ENCODE results near the gene OR4F6.

OR4F6 gene

DNA sequence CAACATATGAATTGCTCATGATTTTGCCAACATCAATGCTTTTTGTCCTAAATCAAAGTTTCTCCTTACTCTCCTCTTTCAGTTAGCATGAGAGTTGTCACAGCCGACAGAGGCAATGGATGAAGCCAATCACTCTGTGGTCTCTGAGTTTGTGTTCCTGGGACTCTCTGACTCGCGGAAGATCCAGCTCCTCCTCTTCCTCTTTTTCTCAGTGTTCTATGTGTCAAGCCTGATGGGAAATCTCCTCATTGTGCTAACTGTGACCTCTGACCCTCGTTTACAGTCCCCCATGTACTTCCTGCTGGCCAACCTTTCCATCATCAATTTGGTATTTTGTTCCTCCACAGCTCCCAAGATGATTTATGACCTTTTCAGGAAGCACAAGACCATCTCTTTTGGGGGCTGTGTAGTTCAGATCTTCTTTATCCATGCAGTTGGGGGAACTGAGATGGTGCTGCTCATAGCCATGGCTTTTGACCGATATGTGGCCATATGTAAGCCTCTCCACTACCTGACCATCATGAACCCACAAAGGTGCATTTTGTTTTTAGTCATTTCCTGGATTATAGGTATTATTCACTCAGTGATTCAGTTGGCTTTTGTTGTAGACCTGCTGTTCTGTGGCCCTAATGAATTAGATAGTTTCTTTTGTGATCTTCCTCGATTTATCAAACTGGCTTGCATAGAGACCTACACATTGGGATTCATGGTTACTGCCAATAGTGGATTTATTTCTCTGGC, 2.5 kb downstream of the OR4F6 start:
- no peak for DNase-seq

DNA sequence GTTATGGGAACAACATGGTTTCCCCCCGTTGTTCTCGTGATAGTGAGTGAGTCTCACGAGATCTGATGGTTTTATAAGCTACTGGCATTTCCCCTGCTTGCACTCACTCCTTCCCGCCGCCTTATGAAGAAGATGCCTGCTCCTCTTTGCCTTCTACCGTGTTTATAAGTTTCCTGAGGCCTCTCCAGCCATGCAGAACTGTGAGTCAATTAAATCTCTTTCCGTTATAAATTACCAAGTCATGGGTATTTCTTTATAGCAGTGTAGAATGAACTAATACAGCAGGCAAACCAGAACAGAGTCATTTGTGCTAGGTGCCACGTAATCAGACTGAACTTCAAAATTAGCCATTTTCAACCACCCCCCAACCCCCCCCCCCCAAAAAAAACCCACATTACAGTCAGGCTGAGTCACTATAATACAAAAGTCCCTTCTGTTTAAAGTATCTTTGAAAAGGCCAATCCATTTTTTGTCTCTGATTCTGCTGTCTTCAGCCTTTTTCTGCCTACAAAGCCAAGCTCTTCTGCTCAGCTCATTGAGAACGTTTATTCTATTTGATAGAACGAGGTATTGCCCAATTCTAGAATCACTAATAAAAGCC, 4.1 kb downstream of the OR4F6 start:
- no peak for DNase-seq

DNA sequence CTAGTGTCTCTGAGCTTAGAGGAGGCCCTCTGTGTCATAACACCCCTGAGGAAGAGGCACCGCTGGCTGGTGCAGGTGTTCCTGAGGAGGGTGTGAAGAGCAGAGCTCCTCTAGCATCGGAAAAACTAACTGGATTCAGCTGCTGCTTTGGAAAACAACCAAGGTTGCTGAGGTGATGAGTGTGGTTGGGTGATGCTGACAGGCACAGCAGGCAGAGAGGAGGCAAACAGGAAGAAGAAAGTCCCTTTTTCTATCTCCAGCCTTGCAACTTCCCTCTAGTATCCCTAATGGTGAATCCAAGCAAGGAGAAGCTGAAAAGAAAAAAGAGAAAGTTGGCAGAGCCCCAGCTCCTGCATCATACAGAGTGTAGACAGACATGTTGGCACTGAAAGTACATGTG, 4.9 kb downstream of the OR4F6 start:
- no peak for DNase-seq

DNA sequence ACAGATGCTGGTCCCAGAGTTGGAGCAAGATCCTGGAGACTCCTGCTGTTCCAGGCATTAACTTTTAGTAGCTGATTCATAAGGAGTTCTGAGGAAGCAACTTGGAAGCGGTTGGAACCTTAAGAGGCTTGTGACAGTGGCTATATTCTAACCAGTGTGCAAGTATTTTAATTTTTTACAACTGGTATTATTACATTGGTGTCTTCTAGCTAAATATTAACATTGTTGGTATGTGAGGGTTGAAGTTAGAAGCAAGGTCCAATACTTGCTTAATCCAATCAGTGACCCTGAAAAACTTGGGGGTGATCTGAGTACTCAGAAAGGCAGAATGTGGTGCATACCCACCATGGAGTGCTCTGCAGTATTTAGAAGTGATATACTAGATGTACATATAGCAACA, 7.1 kb downstream of the OR4F6 start:
- DNase-seq = no peak

DNA sequence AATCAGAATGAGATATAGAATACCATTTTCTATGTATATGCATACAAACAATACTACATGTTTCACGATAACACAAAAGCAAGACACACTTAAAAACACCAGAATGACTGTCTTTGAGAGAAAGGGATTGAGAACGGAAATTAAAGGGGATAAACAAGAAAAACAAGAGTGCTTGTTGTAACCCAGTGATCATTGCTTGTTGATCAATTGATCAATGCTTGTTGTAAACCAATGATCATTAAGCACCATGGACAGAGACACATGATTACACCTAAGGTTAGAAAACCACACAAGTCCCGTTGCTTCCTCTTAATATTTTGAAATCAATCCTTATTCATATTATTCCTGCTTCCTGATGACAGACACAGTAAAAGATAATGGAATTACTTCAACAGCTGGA, 7.6 kb downstream of the OR4F6 start:
- no peak for DNase-seq

DNA sequence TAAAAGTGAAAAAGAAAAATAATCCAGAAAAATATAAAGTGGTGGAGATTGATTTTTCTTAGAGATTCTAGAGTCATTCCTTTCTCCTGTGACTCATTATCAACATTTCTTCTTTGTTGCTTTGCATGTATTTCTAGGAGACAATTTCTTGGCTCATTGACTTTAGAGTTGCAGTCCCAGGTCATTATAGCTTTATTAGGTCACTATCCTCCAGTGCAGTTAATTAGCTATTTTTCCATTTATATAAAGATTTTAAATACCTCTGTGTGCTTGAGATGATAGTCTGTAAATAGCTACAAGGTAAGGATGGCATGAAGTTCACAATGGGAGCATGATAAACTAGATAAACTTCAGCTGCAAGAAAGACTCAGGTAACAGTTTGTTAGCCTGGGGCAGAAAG, 8.6 kb downstream of the OR4F6 start, which contains the start of gene OR4F15:
OR4F15 (plus strand) TSS at position 301 of the 400 bp plus-strand sequence. CDS start 5,985 bp downstream, outside the sequence.
- DNase-seq = no peak

DNA sequence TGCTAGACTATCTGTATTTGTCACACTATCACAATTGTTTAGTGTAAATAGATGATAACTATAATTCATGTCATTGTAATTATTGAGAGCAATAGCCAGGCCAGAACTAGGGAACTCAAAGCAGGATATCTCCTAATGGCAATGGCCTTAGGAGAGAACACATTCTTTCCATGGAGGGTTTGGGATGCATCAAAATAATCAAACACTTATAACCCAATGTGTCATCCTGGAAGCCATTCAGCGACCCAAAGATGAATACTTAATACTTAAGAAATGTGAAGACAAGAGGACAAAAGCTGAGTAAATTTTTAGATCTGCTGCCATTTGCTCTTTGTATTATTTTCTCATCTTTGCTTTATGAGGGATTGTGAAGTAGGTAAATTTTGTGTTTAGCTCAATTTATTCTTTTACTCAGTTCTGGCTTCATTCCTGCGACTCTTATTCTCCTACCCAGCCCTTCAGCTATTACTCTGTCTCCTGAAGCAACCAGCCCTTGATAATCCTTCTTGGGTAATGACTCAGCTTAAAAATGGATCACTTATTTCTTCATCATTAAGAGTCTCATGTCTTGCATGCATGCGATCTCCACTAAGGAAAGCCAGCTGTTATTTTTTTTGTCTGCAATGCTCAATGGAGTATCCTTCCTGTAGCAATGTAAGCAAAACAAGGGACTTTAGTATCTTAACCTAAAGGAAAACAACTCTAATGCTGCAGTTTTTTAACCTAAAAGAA, 10.7 kb downstream of the OR4F6 start:
- no peak for DNase-seq

DNA sequence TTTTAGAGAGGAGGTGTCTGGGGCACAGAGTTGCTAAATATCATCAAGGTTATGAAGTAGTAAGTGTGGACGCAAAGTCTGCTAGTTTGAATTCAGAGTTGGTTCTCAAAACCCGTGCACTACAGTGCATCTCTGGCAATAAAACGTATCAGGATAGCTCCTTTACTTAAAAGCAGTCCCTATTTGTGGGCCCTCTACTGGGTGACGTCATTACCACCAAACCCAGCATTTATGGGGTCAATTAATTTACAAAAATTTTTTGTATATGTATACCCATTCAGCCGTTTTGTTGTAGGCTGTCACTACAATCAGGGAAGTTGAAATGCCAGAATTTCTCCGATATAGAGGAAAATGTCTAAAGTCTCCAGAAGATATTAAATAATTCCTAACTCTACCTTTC, 17.5 kb downstream of the OR4F6 start:
- no peak for DNase-seq

DNA sequence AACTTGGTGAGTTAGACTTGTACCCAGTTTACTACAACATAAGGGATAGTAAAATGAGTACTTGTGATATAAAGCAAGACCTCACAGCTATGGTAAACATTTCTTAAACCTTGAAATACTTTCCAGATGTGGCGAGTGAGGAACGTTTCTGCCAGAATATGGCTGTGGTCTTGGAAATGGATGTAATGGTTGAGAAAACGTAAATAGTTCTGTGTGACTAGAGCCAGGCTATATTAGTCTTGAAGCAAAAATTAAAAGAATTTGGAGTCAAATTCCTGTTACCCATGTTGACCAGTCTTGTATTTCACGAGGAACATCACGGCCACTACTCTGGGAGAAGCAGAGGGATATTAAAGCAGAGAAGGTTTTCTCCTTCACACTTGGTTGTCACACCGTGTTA, 23.9 kb downstream of the OR4F6 start:
- no peak for DNase-seq

DNA sequence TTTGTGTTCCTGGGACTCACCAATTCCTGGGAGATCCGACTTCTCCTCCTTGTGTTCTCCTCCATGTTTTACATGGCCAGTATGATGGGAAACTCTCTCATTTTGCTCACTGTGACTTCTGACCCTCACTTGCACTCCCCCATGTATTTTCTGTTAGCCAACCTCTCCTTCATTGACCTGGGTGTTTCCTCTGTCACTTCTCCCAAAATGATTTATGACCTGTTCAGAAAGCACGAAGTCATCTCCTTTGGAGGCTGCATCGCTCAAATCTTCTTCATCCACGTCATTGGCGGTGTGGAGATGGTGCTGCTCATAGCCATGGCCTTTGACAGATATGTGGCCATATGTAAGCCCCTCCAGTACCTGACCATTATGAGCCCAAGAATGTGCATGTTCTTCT, 25.5 kb downstream of the OR4F6 start:
- no peak for DNase-seq

DNA sequence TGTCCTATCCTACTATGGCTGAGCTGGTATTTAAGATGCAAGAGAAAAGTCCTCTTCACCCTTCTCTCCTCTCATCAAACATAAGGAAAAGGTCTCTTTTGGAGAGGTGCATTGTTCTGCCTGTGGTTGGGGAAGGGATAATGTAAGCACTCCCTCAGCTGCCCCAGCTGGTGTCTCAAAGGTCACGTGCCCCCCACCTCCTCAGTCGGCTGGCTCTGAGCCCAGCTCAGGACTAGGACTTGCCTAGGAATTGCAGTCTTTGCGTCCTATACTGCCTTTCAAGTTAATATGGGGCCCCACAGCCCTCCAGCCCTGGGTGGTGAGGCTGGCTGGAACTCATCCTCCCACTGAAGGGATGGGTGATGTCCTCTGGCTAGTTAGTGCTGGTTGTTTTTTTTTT, 38.3 kb downstream of the OR4F6 start:
- no peak for DNase-seq

DNA sequence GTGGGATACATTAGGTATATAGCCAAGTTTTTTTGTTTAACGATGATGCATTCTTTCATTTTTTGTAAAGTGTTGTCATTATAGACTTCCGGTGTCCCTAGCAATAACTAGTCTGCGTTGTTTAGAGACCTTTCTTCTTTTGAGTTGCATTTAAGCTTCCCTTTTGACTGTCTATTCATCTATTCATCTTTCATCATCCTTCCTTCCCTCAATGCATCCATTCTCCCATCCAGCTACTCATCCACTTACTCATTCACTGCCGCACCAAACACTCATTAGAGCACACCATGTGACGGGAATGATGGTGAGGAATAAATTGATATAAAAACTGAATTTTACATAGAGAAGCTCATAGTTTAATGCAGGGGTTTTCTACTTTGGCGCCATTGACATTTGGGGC, 41.6 kb downstream of the OR4F6 start:
- no peak for DNase-seq

DNA sequence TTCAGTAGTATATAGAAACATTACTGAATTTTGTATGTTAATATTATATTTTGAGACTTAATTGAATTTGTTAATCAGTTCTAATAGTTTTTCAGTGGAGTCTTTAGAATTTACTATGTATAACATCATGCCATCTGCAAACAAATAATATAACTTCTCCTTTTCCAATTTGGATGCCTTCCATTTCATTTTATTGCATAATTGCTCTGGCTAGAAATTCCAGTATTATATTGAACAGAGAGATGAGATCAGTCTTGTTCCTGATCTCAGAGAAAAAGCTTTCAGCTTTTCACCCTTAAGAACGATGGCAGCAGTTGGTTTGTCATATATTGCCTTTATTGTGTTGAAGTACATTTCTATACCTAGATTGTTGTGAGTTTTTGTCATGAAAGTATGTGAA, 49.0 kb downstream of the OR4F6 start:
- no peak for DNase-seq

All from CD4-positive, alpha-beta T cell treated with Interleukin-6 for 4 hours (primary cell).